ENCODE data around the gene ZNRF2. TPM values are rescaled to one million over a fixed set of nuclear protein-coding genes. Genes with fewer than 3 reads are reported as not detected.

The ZNRF2 gene
- total and polyA plus RNA-seq, 2 donors from 2014 or later: 16.2 to 32.2 TPM

- intact Hi-C loops (cut with DNase I): no loop called here
- no peaks in the 10 kb centered on the region for H3K36me3 ChIP-seq (ENCODE audit: control insufficient read depth in 2 of 3, insufficient read depth in 3 of 3, low read length in 3 of 3)
- no peak overlapping the region for H3K4me3 ChIP-seq (ENCODE audit: low read length in 3 of 3)
- no peak overlapping the region for H3K27ac ChIP-seq (ENCODE audit: low read depth in 2 of 2, low read length in 2 of 2)
- TF ChIP-seq CTCF (IDR thresholded peaks at IDR 0.05; ENCODE audit: borderline replicate concordance, extremely low read depth, insufficient read depth): no peak
- H3K27me3 ChIP-seq (ENCODE audit: control insufficient read depth, insufficient read depth, low read length): no peaks in the 10 kb centered on the region
- DNase-seq: no peak
- H3K4me1 ChIP-seq (ENCODE audit: control insufficient read depth in 2 of 3, insufficient read depth in 2 of 3, low read depth in 1 of 3, low read length in 3 of 3): peaks cover 6 to 17% (median 10%) of the 10 kb centered on the region in 3 donors
- FAIRE-seq: no peak
- no peaks in the 10 kb centered on the region for H3K9me3 ChIP-seq (ENCODE audit: control insufficient read depth in 2 of 3, insufficient read depth in 1 of 3, low read length in 3 of 3)
- H3K9ac ChIP-seq (ENCODE audit: low read length in 3 of 3): no peak overlapping the region
Measured at GRCh38 chr7:30244340-30244739, 40.1 kb upstream of the ZNRF2 start.

GRCh38 chr7:30245913-30246312 lies 38.5 kb upstream of the ZNRF2 start:
- no peak for TF ChIP-seq CTCF (IDR thresholded peaks at IDR 0.05; ENCODE audit: borderline replicate concordance, extremely low read depth, insufficient read depth)
- no peak for DNase-seq
- no peak for FAIRE-seq

GRCh38 chr7:30246392-30246791 lies 38.0 kb upstream of the ZNRF2 start:
- Histone ChIP-seq H3K36me3 (ENCODE audit: control insufficient read depth in 2 of 3, insufficient read depth in 3 of 3, low read length in 3 of 3) (no peaks in the 10 kb centered on the region), H3K27ac (ENCODE audit: low read depth in 2 of 2, low read length in 2 of 2) (no peak overlapping the region), H3K27me3 (ENCODE audit: control insufficient read depth, insufficient read depth, low read length) (no peaks in the 10 kb centered on the region), H3K4me3 (ENCODE audit: low read length in 3 of 3) (no peak overlapping the region), H3K9ac (ENCODE audit: low read length in 3 of 3) (no peak overlapping the region), H3K4me1 (ENCODE audit: control insufficient read depth in 2 of 3, insufficient read depth in 2 of 3, low read depth in 1 of 3, low read length in 3 of 3) (peaks cover 6 to 26% (median 11%) of the 10 kb centered on the region in 3 donors), H3K9me3 (ENCODE audit: control insufficient read depth in 2 of 3, insufficient read depth in 1 of 3, low read length in 3 of 3) (no peaks in the 10 kb centered on the region)
- FAIRE-seq (no peak), DNase-seq (no peak)
- intact Hi-C loops (cut with DNase I): no loop called here
- no peak for TF ChIP-seq CTCF (IDR thresholded peaks at IDR 0.05; ENCODE audit: borderline replicate concordance, extremely low read depth, insufficient read depth)

More at GRCh38 chr7:30245913-30246312, 38.5 kb upstream of the ZNRF2 start:
- Histone ChIP-seq H3K27me3 (ENCODE audit: control insufficient read depth, insufficient read depth, low read length) (no peaks in the 10 kb centered on the region), H3K9me3 (ENCODE audit: control insufficient read depth in 2 of 3, insufficient read depth in 1 of 3, low read length in 3 of 3) (no peaks in the 10 kb centered on the region), H3K9ac (ENCODE audit: low read length in 3 of 3) (no peak overlapping the region), H3K36me3 (ENCODE audit: control insufficient read depth in 2 of 3, insufficient read depth in 3 of 3, low read length in 3 of 3) (no peaks in the 10 kb centered on the region), H3K4me3 (ENCODE audit: low read length in 3 of 3) (no peak overlapping the region), H3K4me1 (ENCODE audit: control insufficient read depth in 2 of 3, insufficient read depth in 2 of 3, low read depth in 1 of 3, low read length in 3 of 3) (peaks cover 6 to 25% (median 11%) of the 10 kb centered on the region in 3 donors), H3K27ac (ENCODE audit: low read depth in 2 of 2, low read length in 2 of 2) (no peak overlapping the region)
- intact Hi-C loops (cut with DNase I): no loop called here

Measured in kidney (tissue), 14 donors.